ENCODE results near the gene ARID1B. TPM values are rescaled to one million over a fixed set of nuclear protein-coding genes. Genes with fewer than 3 reads are reported as not detected.

The ARID1B gene
- polyA plus RNA-seq, 1 experiment: 17.0 TPM

DNA sequence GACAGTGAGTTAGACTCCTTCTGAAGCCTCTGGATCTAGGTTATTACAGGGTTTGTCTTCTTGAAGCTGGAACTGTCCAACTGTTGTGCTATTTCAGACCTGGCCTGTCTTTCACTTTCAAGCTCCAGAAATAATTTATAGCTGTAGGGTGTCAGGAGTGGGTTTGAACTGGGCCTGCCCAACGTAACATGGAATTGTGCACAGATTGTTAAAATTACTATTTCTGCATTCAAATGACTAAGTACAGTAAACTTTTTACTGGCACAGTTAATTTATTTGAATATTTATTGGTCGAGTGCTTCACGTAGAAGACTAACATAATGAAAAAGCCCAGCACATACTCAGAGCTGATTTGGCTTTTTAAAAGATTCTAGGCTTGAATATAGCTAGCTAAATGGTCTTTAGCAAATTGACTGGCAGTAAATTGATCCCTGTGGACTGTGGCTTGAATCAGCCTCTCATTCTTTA is 74.3 kb downstream of the ARID1B start:
- no peak for DNase-seq (ENCODE audit: low read depth)
- no peak for TF ChIP-seq CTCF (IDR thresholded peaks at IDR 0.05; ENCODE audit: insufficient read depth, low read depth, low read length)
- POLR2A ChIA-PET: no interaction called here
- Histone ChIP-seq H3K36me3 (ENCODE audit: control insufficient read depth, insufficient read depth, low read length) (no peaks in the 10 kb centered on the region), H3K27me3 (ENCODE audit: control insufficient read depth, insufficient read depth, low read length) (no peaks in the 10 kb centered on the region), H3K4me3 (ENCODE audit: low read depth, low read length) (no peak overlapping the region)
- CTCF ChIA-PET: no interaction called here

DNA sequence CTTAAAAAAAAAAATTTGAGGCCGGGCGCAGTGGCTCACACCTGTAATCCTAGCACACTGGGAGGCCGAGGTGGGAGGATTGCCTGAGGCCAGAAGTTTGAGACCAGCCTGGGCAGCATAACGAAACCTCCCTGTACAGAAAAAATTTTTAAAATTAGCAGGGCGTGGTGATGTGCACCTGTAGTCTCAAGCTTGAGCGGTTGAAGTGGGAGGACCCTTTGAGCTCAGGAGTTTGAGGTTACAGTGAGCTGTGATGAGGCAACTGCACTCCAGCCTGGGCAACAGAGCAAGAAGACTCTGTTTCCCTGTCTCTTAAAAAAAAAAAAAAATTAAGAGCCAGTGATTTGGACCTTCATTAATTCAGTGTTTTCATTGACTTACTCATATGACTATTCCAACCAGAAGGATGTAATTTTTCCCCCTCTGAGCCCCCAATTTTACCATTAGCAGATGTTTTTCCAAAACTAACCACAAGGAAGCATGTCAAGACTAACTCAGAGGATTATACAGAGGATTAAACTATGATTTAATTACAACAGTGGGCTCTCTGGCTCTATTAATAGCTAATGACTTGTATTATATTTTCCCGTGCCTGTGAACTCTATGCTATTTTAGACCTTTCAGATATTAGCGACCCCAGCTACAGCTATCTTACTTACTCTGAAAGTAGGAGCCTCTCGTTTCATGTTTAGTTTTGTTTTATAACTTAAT is 75.1 kb downstream of the ARID1B start:
- no peak for TF ChIP-seq CTCF (IDR thresholded peaks at IDR 0.05; ENCODE audit: insufficient read depth, low read depth, low read length)
- no peak overlapping the region for H3K4me3 ChIP-seq (ENCODE audit: low read depth, low read length)
- POLR2A ChIA-PET: no interaction called here
- no peak for DNase-seq (ENCODE audit: low read depth)
- H3K36me3 ChIP-seq (ENCODE audit: control insufficient read depth, insufficient read depth, low read length): no peaks in the 10 kb centered on the region
- no peaks in the 10 kb centered on the region for H3K27me3 ChIP-seq (ENCODE audit: control insufficient read depth, insufficient read depth, low read length)
- CTCF ChIA-PET: no interaction called here

DNA sequence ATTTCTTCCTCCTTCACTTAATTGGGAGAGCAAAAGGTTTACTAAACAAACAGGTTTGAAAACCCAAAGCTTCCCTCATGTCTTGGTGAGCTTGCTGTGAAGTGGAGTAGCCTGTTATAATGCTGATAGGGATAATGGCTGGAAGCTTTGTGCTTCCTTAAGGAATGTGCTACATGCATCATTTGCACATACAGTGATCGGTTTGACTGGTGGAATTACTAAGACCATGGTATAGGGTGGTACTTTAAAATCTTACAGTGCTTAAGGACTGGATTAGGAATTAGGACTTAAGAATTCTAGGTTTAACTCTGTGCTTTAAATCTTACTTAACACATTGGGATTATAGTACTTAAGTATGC is 75.7 kb downstream of the ARID1B start:
- CTCF ChIA-PET: no interaction called here
- POLR2A ChIA-PET: no interaction called here
- TF ChIP-seq CTCF (IDR thresholded peaks at IDR 0.05; ENCODE audit: insufficient read depth, low read depth, low read length): no peak

GRCh38 chr6:156853733-156854132 is 76.6 kb downstream of the ARID1B start:
- TF ChIP-seq CTCF (IDR thresholded peaks at IDR 0.05; ENCODE audit: insufficient read depth, low read depth, low read length): no peak
- no peak for DNase-seq (ENCODE audit: low read depth)
- ChIA-PET POLR2A (no interaction called here), CTCF (no interaction called here)
- H3K4me3 ChIP-seq (ENCODE audit: low read depth, low read length): no peak overlapping the region
- H3K27me3 ChIP-seq (ENCODE audit: control insufficient read depth, insufficient read depth, low read length): no peaks in the 10 kb centered on the region
- no peaks in the 10 kb centered on the region for H3K36me3 ChIP-seq (ENCODE audit: control insufficient read depth, insufficient read depth, low read length)

More for the DNA sequence above, 75.7 kb downstream of the ARID1B start:
- no peaks in the 10 kb centered on the region for H3K36me3 ChIP-seq (ENCODE audit: control insufficient read depth, insufficient read depth, low read length)
- H3K27me3 ChIP-seq (ENCODE audit: control insufficient read depth, insufficient read depth, low read length): no peaks in the 10 kb centered on the region
- no peak overlapping the region for H3K4me3 ChIP-seq (ENCODE audit: low read depth, low read length)
- DNase-seq (ENCODE audit: low read depth): no peak

GRCh38 chr6:156854466-156855161 is 77.4 kb downstream of the ARID1B start:
- TF ChIP-seq CTCF (IDR thresholded peaks at IDR 0.05; ENCODE audit: insufficient read depth, low read depth, low read length): no peak
- Histone ChIP-seq H3K4me3 (ENCODE audit: low read depth, low read length) (no peak overlapping the region), H3K36me3 (ENCODE audit: control insufficient read depth, insufficient read depth, low read length) (no peaks in the 10 kb centered on the region), H3K27me3 (ENCODE audit: control insufficient read depth, insufficient read depth, low read length) (no peaks in the 10 kb centered on the region)
- ChIA-PET CTCF (no interaction called here), POLR2A (no interaction called here)
- no peak for DNase-seq (ENCODE audit: low read depth)

Data from BJ (cell line).